M059J (cell line): ENCODE measurements around the gene LRFN4. TPM values are rescaled to one million over a fixed set of nuclear protein-coding genes. Genes with fewer than 3 reads are reported as not detected.

Source experiments
- DNase-seq: peaks from one replicate; pipeline ENCODE4 v3.0.0-alpha.2; 2012; ENCODE audit warnings: low read depth
- total RNA-seq: library from RNA; depleted of rRNA; stranded (reverse); fragments of >200 nt; shearing (Covaris generic); gene quantifications from 2 replicates; pipeline ENCODE4 v1.2.3, GENCODE V29; 2014; rRNA removed

The LRFN4 gene
- total RNA-seq, 1 experiment from 2014 or later = 13.2 TPM

DNA sequence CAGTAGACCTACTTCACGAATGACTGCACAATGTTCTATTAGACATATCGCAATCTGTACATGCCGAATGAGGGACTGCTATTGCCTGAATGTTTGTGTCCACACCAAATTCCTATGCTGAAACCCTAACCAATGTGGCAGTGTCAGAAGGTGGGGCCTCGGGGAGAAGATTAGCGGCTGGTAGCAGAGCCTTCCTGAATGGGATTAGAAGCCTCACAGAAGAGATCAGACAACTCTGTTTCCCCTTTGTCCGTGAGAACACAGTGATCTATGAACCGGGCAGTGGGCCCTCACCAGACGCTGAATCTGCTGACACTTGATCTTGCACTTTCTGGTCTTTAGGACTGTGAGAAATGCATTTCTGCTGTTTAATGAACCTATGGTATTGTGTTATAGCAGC, 33.1 kb downstream of the LRFN4 start:
- no peak for DNase-seq

DNA sequence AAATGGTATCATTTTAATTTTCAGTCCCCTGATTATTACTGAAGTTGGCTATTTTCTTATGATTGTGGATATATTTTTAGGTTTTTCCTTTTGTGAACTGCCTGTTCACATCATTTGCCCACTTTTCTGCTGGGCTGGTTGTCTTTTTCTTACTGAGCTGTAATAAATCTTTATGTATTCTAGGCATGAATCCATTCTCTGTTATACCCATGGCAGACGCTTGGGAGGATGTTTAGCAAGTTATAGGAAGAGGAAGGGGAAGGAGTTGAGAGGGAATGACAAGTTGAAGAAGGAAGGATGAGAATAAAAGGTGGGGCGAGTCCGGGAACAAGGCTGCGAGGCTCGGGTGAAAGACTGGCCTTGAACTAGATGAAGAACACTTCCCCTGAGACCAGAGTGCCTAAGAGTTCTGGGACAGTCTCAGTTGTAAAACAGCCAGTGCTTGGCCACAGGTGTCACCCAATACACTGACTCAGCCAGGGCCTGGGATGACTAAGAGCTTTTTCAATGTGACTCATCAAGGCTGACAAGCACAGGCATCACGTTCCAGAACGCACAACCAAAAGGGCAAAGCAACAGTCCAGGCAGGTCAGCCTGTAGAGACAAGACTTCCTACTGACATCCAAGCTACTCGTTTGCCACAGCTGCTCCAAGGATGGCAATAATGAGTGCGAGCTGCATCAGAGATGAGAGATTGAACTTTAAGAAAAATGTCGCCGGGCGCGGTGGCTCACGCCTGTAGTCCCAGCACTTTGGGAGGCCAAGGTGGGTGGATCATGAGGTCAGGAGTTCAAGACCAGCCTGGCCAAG, 35.2 kb downstream of the LRFN4 start:
- DNase-seq = peak; percentile 99

DNA sequence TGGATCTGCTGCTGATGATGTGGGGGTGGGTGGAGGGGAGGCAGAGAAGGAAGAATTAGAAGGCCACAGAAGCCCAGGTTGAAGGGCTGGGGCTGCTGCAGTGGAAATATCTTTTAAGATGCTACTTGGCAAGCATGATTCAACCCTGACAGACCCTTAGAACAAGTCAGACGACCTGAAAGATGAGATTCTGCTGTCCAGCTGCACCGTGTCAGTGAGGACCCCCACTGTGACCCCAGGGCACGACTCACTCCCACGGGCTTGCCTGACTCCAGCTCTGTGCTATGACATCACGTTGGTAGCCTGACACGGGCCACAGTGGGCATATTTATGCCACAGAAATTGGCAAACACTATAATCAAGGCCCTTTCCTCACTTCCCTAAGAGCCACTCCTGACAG, 36.0 kb downstream of the LRFN4 start:
- DNase-seq = peak; percentile 18

DNA sequence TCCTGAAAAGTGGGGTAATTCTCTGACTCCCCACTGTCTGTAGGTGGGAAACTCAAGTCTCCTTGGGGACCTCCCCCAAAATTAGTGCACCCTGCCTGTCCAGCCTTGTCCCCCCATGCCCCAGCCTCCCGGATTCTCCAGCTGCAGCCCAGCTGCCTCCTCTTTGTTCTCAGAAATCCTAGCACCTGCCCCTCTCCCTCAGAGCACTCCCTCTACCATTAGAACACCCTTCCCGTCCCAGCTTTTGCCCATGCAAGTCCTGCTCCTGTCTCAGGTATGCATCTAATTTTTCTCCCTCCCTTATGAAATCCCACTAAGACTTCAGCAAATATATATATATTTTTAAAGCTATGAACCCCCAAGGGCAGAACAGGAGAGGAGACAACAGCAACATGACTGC, 37.3 kb downstream of the LRFN4 start:
- no peak for DNase-seq

DNA sequence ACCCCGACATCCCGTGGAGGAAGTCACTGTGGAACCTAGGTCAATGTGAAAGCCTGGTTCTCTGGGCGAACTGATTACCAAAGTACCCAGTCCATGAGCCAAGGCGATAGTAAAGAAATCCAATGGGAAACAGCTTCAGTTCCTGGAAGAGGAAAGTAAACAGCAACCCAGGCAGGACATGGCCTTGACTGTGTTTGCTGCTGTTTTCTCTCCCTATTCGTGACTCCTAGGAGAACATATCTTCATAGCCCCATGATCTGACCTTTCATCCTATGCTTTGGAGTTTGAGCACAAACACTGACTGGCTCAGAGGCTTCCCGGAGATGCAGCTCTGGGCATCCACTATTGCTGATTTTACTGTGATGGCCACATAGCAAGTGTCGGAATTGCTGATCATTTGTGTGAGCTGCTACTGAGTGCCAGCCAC, 45.1 kb downstream of the LRFN4 start:
- no peak for DNase-seq

DNA sequence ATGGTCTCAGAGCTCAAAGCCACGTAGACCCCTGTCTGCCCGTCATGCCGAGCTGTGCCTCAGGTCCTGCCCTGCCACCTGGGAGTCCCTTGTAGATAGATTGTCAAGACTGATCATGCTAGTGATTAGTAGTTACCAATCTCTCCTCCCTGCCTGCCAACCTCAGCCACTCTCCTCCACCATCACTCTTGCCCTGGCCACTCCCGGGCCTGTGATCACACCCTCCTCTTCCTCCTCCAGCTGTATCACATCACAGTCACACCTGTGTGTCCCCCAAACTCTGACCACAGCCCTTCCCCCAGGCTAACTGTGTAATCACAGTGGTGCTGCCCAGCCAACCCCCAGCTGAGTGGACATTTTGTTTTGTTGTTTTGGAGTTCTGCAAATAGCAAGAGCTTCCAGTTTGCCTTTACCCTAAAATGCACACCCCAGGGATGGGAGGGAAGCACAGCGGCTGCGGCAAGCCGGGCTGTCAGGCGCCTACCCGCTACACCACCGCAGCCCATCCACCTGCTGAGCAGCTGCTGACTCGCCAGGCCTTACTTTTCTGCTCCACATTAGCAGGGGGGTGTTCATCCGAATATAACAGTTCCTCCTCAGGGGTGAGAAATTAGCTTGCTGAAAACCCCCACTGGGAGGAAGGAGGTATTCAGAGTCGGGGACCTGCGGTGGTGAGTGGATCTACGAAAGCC, 45.8 kb downstream of the LRFN4 start:
- no peak for DNase-seq

DNA sequence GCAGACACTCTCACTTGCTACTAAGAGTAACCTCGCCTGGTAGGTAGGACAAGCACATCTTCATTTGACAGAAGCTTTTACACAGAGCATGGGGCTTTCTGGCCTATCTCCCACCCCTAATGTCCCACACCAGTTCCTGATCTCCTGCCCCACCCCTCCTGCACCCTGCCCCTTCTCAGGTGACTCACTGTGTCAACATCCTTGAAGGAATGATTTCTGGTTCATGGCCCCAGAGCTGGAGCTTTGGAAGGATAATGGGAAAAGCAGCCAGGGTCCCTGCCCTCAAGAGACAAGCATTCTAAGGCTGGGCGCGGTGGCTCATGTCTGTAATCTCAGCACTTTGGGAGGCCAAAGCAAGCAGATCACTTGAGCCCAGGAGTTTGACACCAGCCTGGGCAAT, 47.2 kb downstream of the LRFN4 start:
- DNase-seq = peak; percentile 61

DNA sequence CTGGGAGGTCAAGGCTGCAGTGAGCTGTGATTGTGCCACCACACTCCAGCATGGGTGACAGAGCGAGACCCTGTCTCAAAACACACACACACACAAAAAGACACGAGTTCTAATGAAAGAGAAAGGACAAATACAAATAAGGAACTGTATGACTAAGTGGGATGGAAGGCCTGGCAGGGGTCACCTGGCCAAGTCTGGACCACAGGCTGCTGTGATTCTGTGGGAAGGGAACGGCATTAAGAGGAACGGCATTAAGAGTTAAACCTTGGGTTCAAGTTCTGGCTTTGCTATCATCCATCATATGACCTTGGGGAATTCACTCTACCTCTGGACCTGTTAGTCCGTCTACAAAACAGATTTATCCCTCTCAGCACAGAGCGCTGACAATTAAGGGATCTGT, 47.7 kb downstream of the LRFN4 start:
- peak; percentile 55 for DNase-seq

DNA sequence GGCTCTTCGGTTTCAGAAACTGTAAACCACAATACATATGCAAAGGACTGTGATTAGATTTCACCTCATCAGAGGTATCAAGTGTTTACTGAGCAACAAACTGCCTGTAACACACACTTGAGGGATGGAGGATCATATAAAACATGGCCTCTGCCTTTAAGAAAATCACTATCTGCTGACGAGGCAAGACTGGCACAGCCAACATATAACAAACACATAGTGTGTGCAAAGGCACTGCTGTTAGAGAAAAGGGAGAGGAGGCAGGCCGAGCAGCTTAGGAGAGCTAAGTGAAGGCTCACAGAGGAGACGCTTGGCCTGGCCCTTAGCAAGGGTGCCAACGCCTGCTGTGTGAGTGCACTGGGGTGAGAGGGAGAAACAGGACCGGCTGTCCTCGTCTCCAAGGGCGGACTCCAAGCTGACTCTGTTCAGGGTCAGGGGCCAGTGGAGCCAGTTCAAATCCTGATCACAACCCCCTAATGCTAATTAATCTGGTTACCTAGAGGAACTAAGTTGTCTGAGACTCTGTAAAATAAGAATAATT, 48.2 kb downstream of the LRFN4 start:
- no peak for DNase-seq

DNA sequence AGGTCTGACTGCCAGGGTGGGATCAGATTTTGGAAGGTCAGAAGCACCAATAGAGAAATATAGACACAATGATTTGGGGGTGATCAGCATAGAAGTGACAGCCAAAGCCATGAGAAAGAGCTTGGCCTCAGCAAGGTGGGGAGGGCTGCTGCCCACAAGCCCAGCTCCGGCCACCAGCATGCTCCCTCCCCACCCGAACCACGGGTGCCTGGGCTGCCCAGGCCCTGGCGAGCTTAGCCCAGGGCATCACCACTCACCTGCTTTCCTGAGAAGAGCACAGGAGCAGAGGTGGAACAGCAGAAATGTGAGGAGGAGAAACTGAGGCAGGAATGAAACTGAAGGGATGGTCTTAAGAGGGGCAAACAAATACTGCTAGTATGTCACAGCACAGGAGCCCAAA, 48.8 kb downstream of the LRFN4 start:
- DNase-seq = no peak

DNA sequence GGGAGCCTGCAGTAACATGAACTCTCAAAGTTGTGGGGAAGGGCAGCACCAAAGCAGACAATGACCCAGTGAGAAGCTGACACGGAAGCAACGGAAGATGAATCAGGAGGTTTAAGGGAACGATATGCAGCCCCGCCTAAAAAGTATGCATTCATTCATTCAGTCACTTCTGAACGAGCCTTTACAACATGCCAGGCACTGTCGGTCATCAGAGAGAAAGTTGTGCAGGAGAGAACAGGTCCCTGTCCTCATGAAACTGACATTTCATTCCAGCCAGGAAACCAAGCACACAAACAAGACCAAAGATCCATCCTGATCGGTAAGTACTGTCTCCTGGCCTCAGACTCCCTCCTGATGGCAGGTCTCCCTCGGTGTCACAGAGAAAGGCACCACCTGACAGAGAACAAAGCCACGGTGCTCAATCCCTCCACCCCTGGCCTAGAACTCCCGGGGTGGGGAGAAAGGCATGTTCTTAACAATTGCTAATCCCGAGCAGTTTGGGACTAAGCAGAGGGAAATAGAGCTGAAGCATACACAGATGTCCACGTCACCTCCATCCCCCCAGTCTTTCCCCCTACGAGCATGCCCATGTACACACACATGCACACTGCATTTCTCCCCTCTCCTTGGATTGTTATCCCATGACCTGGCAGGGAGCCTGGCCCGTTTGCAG, 49.3 kb downstream of the LRFN4 start:
- DNase-seq = no peak

DNA sequence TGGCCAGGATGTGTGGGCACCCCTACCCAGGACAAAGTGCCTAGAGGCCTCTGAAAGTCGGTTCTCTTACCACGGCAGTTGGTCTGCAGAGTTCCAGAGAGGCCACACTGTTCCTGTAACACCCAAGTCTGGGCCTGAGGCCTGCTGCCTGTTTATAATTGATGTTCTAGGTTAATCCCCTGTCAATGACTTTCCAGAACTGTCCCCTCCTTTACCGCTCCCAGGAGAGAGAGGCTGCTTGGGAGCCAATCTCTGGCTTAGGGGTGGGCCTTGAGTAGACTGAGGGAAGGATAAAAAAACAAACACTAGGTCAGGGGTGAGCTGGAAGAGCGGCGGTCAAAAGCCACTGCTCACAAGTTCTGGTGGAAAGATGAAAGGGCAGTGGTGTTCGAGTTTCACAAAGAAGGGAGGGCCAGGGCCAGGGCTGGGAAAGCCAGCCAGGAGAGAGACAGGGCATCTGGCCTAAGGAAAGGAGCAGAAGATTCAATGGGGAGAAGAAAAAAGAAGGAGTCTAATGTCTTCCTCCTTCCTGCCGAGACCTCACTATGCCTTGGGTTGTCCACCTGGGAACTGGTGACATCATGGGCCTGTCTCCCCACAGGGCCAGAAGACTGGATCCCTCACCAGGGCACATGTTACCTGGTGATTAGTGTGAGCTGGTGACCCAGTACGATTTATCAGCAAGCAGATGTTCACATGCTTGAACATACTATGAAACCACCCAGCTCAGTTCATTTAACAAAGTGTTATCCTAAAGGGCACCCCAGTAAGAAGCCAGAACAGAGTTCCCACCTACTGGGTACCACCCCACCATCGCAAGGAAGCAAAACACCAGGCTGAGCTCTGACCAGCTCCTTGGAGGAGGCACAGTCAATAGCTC, 51.1 kb downstream of the LRFN4 start:
- peak; percentile 14 for DNase-seq

DNA sequence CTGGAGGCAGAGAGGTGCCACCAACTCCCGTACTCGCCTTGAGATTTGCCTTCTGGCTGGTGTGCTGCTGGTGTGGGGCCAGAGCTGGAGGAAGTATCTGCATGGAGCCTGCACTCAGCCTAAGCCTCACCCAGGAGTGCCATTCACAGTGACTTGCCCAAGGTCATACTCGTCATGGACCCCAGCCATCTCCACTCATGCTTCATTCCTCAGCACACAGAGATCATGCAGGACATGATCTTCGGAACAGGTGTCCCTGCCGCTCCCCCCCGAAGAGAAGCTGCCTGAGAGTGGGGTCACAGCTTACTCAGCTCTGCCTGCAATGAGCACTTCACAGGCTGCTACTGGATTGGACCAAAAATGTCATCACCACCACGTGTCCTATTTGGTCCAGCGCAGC, 52.3 kb downstream of the LRFN4 start:
- DNase-seq = no peak

DNA sequence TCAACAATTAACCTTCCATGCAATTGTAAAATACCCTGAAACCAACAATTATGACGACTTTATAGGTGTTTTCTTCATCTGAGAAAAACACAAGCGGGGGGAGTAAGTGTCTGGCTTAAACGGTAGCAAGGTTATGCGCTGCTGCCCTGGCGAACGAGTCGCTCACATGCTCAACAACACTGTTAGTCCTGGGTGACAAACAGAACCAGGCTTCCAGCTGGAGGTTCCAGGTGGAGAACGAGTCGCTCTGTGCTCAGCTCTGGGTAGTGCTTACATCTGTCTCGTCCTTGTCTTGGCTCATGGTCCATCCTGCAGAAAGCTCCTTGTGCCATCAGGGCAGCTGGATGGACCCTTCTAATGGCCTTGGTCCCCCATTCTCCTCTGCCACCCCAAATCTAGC, 53.2 kb downstream of the LRFN4 start:
- no peak for DNase-seq

Other genes starting within 250 kb of the LRFN4 start
- gene RBM14, start 240.4 kb upstream of the LRFN4 start, total RNA-seq = 29.6 and 53.4 TPM in 2 replicates
- 93.6 and 126 TPM in 2 replicates for gene RBM4, start 218.4 kb upstream of the LRFN4 start, total RNA-seq
- 25.7 and 27.3 TPM in 2 replicates for gene RBM4B, start 179.2 kb upstream of the LRFN4 start, total RNA-seq
- gene SPTBN2, start 127.8 kb upstream of the LRFN4 start, total RNA-seq = 2.1 and 11.4 TPM in 2 replicates
- 21.3 and 32.3 TPM in 2 replicates for gene RCE1, start 13.6 kb upstream of the LRFN4 start, total RNA-seq
- gene PC, start 101.3 kb downstream of the LRFN4 start, total RNA-seq = 19.2 and 37.1 TPM in 2 replicates
- not detected in 2 replicates for gene C11orf86, start 118.2 kb downstream of the LRFN4 start, total RNA-seq
- 0.81 and 2.3 TPM in 2 replicates for gene SYT12, start 166.1 kb downstream of the LRFN4 start, total RNA-seq
- gene RHOD, start 199.8 kb downstream of the LRFN4 start, total RNA-seq = 2.6 and 2.7 TPM in 2 replicates